ENCODE measurements around the gene SGCD.

SGCD gene

GRCh38 chr5:156513123-156513815 is 186.3 kb downstream of the SGCD start:
- DNase-seq (ENCODE audit: low read depth, low spot score) = no peak

- no peak for DNase-seq (ENCODE audit: low read depth, low spot score)
These were observed 188.2 kb downstream of the SGCD start for GRCh38 chr5:156515121-156515520.

GRCh38 chr5:156515803-156516360 is 188.9 kb downstream of the SGCD start:
- no peak for DNase-seq (ENCODE audit: low read depth, low spot score)

- DNase-seq (ENCODE audit: low read depth, low spot score) = no peak
These were observed 195.9 kb downstream of the SGCD start for GRCh38 chr5:156522651-156523529.

- no peak for DNase-seq (ENCODE audit: low read depth, low spot score)
These were observed 196.6 kb downstream of the SGCD start for GRCh38 chr5:156523607-156524006.

GRCh38 chr5:156526081-156526925 is 199.3 kb downstream of the SGCD start:
- DNase-seq (ENCODE audit: low read depth, low spot score) = no peak

GRCh38 chr5:156527611-156528010 is 200.6 kb downstream of the SGCD start:
- DNase-seq (ENCODE audit: low read depth, low spot score) = no peak

- no peak for DNase-seq (ENCODE audit: low read depth, low spot score)
These were observed 201.7 kb downstream of the SGCD start for GRCh38 chr5:156528673-156529072.

- DNase-seq (ENCODE audit: low read depth, low spot score) = no peak
These were observed 202.9 kb downstream of the SGCD start for GRCh38 chr5:156529892-156530291.

- DNase-seq (ENCODE audit: low read depth, low spot score) = no peak
These were observed 204.2 kb downstream of the SGCD start for GRCh38 chr5:156531199-156531598.

- DNase-seq (ENCODE audit: low read depth, low spot score) = no peak
These were observed 206.0 kb downstream of the SGCD start for GRCh38 chr5:156532921-156533320.

- no peak for DNase-seq (ENCODE audit: low read depth, low spot score)
These were observed 207.1 kb downstream of the SGCD start for GRCh38 chr5:156534085-156534484.

- DNase-seq (ENCODE audit: low read depth, low spot score) = no peak
These were observed 208.0 kb downstream of the SGCD start for GRCh38 chr5:156534906-156535485.

GRCh38 chr5:156540491-156540890 is 213.5 kb downstream of the SGCD start:
- no peak for DNase-seq (ENCODE audit: low read depth, low spot score)

- no peak for DNase-seq (ENCODE audit: low read depth, low spot score)
These were observed 214.6 kb downstream of the SGCD start for GRCh38 chr5:156541582-156541981.

- DNase-seq (ENCODE audit: low read depth, low spot score) = no peak
These were observed 216.6 kb downstream of the SGCD start for GRCh38 chr5:156543348-156544145.

GRCh38 chr5:156552855-156553358 is 225.9 kb downstream of the SGCD start:
- no peak for DNase-seq (ENCODE audit: low read depth, low spot score)

- no peak for DNase-seq (ENCODE audit: low read depth, low spot score)
These were observed 229.9 kb downstream of the SGCD start for GRCh38 chr5:156556666-156557406.

- no peak for DNase-seq (ENCODE audit: low read depth, low spot score)
These were observed 233.0 kb downstream of the SGCD start for GRCh38 chr5:156560002-156560401.

- no peak for DNase-seq (ENCODE audit: low read depth, low spot score)
These were observed 234.7 kb downstream of the SGCD start for GRCh38 chr5:156561651-156562050.
